ENCODE measurements around the gene SMAP1.
"Not testable (repeated sequence)": the region's sequence is repeated elsewhere in the genome, so short reads cannot be mapped to it uniquely, and the experiment has no call there.

SMAP1 gene

DNA sequence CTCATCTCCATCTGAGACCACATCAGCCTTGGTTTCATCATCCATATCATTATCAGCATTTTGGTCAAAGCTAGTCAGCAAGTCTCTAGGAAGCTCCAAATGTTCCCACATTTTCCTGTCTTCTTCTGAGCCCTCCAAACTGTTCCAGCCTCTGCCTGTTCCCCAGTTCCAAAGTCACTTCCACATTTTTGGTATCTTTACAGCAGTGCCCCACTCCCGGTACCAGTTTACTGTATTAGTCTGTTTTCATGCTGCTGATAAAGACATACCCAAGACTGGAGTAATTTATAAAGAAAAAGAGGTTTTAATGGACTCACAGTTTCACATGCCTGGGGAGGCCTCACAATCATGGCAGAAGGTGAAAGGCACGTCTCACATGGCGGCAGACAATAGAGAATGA is 74.8 kb downstream of the SMAP1 start:
- DNase-seq = not testable (repeated sequence)

DNA sequence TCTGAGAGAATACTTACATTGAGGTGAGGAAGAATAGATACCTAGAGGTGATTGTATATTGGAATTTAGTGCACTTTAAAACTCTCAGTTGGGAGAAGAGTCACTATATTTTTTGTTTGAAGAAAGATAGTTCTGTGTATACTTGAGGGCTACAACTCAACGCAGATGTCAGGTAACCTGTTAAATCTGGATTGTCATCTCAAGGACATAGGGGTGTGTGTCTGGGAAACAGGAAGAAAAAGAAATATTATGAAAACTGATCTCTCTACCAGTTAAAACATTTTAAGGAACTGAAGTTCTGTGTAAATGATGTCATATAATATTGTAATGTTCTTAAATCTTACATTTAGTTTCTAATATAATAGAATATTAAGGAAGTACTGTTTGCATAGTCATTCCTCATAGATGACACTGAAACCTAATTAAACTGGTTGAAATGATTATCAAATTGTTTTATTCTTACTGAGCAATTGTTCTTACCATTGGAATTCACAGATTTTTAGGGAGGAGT is 86.2 kb downstream of the SMAP1 start:
- no peak for DNase-seq

DNA sequence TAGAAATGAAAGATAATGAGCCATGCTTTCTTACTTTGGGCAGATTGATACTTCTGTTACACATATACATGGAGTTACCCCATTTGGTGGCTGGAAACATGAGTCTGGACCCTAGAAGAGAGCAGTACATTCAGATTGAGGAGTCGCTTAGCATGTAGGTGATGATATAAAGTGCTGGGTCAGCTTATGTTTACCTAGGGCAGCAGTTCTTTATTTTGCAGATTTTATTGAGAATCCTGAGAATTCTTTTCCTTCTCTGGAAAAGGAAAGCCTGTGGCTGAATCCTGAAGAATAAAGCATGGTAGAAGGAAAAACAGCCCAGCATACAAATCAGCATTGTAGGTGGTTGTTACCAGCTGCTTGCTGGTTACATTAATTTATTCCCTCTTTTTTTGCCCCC is 91.2 kb downstream of the SMAP1 start:
- no peak for DNase-seq

DNA sequence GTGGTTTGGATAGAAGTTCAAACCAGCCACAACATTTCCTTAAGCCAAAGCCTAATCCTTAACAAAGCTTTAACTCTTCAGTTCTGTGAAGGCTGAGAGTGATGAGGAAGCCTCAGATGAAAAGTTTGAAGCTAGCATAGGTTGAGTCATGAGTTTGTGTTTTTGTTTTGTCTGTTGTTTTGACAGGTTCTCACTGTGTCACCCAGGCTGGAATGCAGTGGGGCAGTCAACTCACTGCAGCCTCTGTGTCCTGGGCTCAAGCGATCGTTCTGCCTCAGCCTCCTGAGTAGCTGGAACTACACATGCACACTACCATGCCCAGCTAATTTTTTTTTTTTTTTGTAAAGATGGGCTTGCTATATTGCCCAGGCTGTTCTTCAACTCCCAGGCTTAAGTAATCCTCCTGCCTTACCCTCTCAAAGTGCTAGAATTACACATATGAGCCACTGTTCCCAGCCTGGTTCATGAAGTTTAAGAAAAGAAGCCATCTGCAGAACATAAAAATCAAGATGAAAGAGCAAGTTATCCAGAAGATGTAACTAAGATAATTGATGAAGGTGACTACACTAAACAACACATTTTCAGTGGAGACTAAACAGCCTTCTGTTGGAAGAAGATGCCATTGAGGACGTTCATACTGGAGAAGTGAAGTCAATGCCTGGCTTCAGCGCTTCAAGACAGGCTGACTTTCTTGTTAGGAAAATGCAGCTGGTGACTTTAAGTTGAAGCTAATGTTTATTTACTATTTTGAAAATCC is 96.2 kb downstream of the SMAP1 start:
- DNase-seq = no peak

DNA sequence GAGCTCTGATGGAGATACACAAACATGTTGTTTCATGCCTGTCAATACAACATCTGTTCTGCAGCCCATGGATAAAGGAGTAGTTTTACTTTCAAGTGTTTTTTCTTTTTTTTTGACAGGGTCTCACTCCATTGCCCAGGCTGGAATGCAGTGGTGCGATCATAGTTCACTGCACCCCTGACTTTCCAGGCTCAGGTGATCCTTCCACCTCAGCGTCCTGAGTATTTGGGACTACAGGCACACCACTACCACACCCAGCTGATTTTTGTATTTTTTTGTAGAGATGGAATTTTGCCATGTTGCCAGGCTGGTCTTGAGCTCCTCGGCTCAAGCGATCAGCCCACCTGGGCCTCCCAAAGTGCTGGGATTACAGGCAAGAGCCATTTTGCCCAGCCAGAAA is 97.0 kb downstream of the SMAP1 start:
- no peak for DNase-seq

DNA sequence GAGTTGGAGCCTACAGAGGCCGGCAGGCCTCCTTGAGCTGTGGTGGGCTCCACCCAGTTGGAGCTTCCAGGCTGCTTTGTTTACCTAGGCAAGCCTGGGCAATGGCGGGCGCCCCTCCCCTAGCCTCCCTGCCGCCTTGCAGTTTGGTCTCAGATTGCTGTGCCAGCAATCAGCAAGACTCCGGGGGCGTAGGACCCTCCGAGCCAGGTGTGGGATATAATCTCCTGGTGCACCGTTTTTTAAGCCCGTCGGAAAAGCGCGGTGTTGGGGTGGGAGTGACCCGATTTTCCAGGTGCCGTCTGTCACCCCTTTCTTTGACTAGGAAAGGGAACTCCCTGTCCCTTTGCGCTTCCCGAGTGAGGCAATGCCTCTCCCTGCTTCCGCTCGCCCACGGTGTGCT is 103.7 kb downstream of the SMAP1 start:
- not testable (repeated sequence) for DNase-seq

DNA sequence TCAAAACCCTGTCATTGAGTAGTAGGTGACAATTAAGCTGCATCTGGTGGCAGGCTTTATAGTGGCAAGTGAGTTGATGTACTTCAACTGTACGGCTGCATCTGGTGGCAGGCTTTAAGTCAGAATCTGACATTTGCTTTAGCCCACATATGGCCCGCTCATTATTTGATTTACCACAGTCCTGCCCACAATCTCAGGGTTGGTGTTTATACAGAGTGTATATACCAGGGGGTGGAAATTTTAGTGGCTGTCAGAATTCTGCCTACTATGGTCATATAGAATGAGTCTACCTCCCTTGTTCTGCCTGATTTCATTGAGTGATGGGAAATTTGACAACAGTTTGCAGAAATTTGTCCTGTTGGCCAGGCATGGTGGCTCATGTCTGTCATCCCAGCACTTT is 112.3 kb downstream of the SMAP1 start:
- DNase-seq = no peak

DNA sequence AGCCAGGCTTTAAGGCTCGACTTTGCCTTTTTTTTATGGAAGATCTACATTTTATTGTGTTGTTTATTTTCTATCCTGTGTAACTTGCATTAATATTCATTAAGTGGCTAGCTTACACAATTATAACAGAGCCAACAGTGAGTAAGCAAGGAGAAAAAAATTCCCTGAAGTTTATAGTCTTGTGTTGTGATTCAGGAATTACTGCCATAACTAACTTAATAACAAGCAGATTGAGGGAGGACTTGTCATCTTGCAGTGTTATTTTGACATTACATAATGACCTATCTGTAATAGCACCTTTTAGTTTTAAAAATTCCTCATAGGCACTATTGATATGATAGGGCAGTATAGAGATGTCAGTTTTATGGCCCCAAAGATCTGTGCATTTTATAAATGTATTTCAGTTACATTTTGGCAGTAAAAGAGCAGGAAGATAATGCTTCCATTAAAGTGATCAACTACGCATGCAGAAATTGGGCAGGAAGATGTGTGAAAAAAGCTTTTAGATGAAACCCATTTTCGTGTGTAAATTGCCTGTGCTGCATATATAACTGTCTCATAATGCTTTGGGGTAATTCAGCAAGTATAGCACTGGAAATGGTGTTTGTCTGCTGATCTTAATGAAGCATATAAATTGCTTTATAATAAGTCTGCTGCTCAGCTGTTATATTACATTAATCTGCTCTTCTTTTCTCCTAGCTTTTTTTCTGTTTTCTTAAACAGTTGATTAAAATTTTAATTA is 123.0 kb downstream of the SMAP1 start:
- no peak for DNase-seq

DNA sequence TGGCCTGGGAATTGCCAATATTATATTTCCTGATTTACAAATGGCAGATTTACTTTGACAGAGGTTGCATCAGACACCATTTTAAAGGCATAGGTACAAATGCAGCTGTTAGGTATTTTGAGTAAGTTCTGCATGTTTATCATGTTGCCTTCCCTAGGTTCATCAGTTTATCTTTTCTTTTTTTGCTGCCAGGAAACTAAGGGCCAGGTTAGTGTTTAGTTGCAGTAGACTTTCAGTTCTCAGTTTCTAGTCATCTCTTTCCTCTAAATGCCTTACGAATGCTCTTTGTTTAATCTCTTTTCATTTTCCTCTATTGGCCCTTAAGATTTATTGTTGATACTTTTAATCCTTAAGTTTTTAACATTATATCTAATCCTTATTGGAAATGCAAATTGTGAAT is 129.9 kb downstream of the SMAP1 start:
- DNase-seq = no peak

DNA sequence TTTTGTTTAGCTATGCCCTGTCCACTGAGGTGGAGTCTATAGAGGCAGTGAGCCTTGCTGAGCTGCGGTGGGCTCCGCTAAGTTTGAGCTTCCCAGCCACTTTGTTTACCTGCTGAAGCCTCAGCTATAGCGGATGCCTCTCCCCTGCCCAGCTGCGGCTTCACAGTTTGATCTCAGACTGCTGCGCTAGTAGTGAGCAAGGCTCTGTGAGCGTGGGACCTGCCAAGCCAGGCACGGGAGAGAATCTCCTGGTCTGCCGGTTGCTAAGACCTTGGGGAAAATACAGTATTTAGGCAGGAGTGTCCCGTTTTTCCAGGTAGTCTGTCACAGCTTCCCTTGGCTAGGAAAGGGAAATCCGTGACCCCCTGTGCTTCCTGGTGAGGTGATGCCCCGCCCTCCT is 138.4 kb downstream of the SMAP1 start:
- DNase-seq = no peak

DNA sequence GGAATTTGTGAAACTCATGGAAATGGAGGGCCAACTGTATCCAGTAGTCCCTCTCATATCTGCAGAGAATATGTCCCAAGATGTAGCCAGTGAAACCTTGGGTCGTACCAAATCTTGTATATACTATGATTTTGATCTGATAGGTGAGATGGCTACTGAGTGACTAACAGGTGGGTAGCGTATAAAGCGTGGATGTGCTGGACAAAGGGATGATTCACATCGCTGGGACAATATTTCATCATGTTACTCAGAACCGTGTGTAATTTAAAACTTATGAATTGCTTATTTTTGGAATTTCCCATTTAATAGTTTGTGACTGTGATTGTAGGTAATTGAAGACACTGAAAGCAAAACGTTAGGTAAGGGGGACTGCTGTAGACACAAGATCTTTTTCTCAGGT is 144.1 kb downstream of the SMAP1 start:
- DNase-seq = no peak

DNA sequence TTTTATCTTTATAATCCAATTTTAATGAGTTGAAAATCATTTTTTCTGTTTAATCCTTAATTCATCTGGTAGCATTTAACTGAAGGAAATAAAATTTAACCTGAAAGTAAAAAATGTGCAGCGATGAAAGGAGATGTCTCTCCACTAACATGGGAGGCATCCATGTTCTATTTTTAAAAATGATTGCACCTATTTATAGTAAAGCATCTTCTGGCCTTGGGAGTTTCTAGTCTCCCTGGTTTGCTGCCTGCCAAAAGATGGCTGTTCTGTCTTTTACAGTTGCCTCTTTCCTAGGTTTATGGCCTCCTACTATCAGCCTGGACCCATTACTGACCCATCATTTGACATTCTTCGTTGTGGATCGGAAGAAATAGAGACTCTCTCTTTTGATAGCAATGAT is 146.2 kb downstream of the SMAP1 start:
- DNase-seq = no peak

DNA sequence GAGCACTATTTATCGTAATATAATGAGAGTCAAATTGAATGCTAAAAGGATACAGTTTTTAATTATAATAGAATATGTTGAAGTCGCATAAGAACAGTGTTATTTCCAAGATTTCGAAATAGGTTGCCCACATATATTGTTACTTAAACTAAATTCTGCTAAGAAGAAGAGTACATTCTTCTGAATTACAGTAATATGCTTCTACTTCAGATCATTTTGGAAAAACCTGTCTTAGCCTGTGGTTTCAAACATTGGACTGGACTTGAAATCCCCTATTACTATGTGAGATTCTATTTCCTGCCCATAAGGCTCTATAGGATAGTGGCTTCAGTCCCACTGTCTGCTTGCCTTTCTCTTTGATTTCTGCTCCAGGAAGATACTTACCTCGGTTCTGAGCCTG is 152.0 kb downstream of the SMAP1 start:
- DNase-seq = no peak

DNA sequence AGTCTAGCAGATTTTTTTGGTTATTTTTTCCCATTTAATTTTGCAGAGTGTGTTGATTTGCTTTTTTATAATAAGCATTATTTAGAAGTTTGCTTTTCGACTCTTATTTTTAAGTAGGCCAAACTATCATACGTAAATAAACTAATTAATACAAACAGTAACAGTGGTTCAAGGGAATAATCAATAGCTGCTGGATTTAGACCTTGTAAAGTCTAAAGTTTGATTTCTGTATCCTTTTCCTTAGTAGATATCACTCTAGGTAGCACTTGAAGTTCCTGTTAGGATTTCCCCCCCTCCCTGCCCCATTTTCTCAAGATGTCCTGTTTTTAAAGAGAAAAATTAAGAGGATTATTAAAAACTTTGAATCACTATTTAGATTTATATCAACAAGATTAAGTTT is 153.1 kb downstream of the SMAP1 start:
- DNase-seq = no peak

DNA sequence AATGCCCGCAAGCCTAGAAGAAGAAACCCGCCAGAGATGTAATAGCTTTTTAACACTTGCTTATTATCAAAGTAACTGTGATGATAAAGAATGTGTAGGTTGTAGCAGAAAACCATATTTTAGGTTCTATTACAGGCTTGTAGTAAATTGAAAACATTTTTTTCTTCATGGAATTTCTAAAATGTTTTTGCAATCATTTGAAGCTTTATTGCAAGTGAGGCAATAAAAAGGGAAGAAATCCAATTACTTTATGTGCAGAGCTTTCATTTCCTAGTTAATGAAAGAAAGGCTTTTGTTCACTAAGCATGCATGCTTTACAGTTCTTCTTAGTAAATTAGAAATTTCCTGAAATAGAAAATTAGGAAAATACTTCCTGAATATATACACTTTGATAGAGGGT is 154.1 kb downstream of the SMAP1 start:
- DNase-seq = no peak

DNA sequence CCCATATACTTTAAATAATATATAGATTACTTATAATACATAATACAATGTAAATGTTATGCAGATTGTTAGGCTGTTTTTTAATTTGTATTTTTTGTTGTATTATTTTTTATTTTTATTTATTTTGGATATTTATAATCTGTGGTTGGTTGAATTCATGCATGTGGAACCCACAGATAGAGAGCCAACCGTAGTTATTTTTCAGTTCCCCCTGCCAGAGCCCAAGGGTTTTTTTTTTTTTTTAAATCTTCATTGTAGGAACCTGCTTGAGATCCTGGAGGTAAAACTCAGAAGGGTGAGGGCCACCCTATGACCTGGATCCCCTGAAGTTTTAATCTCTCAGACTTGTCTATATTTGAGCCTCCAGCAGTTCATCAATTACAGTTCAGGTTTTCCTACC is 156.0 kb downstream of the SMAP1 start:
- DNase-seq = no peak

DNA sequence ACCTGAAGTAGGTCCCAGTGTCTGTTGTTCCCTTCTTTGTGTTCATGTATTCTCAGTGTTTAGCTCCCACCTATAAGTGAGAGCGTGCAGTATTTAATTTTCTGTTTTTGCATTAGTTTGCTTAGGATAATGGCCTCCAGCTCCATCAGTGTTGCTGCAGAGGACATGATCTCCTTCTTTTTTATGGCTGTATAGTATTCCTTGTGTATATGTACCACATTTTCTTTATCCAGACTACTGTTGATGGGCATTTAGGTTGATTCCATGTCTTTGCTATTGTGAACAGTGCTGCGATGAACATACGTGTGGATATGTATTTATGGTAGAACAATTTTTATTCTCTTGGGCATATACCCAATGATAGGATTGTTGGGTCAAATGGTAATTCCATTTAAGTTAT is 163.7 kb downstream of the SMAP1 start:
- no peak for DNase-seq

DNA sequence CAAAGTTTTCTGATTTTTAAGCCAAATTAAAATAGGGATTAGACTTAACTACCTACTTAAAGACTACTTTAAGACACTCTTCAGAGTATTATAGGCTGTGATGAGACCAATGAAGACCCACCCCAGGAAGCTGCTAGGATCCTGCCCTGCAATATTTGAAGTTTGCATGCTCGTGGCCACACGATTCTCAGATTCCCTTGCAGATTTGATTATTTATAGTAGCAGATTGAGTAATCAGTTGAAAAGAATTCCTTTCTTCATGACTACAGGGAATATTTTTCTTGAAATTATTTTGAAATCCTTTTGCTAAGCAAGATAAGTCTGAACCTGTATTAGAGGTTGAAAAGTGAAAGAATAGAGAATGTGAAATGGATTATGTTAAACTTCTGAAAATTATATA is 166.8 kb downstream of the SMAP1 start:
- no peak for DNase-seq

DNA sequence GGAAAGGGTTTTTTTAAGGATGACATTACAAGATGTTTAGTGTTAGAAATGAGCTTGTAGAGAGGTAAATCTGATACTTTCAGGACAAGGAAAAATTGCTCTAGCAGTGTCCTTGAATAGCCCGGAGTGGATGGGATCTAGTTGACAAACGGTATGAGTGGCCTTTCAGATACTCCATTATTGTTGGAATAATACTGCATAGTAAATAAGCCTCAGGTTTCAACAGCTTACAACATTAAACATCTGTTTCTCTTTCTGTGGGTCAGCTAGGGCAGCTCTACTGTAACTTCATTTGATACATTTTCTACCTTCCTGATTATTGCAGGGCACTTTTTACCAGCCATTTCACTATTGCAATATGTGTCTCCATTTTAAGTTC is 171.2 kb downstream of the SMAP1 start:
- no peak for DNase-seq

DNA sequence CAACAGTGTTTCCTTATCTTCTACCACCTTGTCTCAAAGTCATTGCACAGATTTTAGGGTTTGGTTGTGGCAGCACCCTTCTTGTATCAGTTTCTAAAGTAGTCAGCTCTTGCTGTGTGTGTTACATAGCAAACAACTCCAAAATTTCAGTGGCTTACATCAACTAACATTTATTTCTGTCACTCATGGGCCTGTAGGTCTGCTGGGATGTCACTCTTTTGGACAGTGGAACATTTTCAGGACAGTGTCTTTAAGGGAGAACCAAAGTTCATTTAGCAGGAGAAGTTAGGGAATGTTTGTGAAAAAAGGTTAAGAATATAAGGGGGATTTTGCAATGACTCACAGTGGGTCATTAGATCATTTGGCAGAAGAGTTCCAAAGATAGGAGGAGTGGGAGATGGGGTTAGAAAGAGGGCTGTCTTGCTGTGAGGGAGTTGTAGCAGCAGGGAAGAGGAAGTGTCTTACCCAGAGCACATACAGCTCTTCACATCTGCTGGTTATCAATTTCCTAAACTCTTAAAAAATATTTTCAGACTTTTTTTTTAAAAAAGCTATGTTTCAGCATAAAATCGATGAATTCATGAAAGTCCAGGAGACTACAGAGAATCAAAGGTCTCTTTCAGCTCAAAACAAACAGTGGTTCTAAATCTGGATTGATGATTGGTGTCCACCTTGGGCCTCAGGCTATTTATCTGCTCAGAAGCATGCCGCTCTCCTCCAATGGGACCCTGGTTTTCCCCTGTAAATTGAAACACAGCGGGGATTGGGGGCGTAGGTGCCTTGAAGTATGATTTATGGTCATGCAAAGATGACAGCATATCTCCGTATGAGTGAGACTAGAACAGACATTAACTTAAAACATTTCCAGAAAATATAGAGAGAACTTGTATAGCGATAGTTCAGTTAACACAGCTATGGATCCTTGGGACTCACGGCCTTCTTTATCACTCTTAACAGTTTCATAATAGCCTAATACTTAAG is 171.9 kb downstream of the SMAP1 start:
- no peak for DNase-seq

DNA sequence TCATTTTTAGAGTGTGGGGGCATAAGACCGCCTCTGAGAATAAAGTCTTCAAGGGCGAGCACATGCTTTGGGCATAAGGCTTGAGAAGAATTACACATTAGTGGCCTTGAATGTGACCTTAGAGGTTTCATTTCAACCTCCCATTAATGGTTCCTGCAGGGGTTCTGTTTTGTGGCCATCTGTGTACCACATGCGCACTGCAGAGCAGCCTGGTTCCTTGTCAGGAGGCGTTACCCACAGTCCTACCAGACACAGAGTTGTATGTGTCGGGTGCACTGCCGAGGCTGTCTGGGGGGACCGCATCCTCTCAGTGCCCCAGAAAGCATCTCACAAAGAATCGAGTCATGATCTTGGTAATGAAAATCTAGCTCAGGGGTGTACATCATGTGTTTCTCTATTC is 173.4 kb downstream of the SMAP1 start:
- DNase-seq = no peak

DNA sequence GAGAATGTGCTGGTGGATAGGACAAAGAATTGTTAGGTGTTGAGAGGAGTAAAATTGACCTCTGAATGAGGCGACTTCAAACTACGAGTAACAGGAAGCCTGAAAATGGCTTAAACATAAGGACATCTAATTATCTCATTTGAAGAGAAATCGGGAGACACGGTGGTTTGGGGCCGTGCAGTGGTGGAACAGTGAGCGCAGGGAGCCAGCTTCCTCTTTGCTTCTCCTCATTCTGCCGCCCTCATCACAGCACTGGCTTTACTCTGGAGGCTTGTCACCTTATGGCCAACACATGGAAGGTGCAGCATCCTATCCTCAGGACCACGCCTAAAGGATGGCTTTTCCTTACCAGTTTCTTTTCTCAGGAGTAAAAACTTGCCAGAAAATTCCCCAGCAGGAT is 174.9 kb downstream of the SMAP1 start:
- DNase-seq = no peak

DNA sequence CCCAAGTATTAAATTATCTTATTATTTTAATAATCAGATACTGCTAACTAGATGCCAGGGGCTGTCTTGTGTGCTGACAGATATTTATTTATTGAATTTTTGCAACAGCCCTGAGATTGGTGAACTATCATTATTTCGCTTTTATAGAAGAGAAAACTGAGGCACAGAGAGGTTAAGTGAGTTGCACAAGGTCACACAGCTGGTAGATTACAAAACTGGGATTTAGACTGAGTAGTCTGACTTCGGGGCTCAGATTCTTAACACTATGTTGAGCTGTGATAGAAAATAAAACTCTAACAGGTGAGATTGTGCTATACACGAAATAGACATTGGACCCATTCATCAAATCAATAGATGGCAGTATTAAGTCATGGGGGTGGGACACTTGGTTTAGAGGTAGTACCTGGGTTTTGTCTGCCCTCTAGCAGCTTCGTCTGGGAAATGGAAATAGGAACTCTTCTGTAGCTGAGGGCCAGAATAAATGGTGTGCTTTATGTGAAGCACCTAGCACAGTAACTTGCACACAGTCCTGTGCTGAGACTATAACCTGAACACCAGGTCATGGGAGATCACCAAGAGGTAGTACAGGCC is 175.7 kb downstream of the SMAP1 start:
- DNase-seq = no peak

Measured in NCI-H1694 treated with DMSO at 0.1 percent for 48 hours (cell line).